ENCODE data around the gene TTYH2.

TTYH2 gene

DNA sequence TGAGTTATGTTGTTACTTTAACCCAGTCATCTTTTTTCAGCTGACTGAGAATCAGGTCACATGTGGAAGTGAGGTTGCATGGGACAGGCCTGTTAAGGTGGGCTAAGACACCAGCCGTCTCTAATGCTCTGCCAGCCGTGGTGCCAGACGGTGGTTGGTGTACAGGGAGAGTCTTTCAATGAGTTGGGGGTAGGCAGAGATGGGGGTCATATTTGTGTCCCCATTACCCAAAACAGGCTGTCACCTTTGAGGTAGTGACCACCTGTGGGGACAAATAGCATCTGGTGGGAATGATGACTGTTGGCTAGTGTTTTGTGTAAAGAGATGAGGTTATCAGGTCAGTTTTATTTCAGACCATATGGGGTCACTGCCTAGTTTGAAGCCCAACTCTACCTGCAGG lies 8.1 kb upstream of the TTYH2 start:
- DNase-seq (ENCODE audit: low read depth, low spot score): no peak
- in situ Hi-C loops (cut with HindIII; ENCODE audit: low sequenced_read_pairs): no loop called here
- peak overlapping the region; percentile 78 for H3K4me3 ChIP-seq (ENCODE audit: low read depth, low read length)
- TF ChIP-seq, protein P1, sequence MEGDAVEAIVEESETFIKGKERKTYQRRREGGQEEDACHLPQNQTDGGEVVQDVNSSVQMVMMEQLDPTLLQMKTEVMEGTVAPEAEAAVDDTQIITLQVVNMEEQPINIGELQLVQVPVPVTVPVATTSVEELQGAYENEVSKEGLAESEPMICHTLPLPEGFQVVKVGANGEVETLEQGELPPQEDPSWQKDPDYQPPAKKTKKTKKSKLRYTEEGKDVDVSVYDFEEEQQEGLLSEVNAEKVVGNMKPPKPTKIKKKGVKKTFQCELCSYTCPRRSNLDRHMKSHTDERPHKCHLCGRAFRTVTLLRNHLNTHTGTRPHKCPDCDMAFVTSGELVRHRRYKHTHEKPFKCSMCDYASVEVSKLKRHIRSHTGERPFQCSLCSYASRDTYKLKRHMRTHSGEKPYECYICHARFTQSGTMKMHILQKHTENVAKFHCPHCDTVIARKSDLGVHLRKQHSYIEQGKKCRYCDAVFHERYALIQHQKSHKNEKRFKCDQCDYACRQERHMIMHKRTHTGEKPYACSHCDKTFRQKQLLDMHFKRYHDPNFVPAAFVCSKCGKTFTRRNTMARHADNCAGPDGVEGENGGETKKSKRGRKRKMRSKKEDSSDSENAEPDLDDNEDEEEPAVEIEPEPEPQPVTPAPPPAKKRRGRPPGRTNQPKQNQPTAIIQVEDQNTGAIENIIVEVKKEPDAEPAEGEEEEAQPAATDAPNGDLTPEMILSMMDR (IDR thresholded peaks at IDR 0.05; ENCODE audit: low read depth, low read length): no peak

DNA sequence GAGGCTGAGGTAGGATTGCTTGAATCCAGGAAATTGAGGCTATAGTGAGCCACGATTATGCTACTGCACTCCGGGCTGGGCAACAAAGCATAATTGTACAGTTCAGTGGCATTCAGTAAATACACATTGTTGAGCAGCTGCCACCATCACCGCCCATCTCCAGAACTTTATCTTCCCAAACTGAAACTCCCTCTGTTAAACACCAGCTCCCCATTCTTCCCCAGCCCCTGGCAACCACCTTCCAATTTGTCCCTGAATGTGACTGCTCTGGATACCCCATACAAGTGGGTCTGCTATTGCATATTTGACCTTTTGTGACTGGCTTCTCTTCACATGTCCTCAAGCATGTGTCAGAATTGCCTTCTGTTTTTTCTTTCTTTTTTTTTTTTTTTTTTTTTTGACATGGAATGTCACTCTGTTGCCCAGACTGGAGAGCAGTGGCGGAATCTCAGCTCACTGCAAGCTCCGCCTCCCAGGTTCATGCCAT lies 7.0 kb upstream of the TTYH2 start:
- in situ Hi-C loops (cut with HindIII; ENCODE audit: low sequenced_read_pairs): no loop called here
- H3K4me3 ChIP-seq (ENCODE audit: low read depth, low read length): no peak overlapping the region
- no peak for DNase-seq (ENCODE audit: low read depth, low spot score)
- TF ChIP-seq, protein P1 (IDR thresholded peaks at IDR 0.05; ENCODE audit: low read depth, low read length): no peak

GRCh38 chr17:74210191-74211140 lies 2.9 kb upstream of the TTYH2 start:
- H3K4me3 ChIP-seq (ENCODE audit: low read depth, low read length): no peak overlapping the region
- in situ Hi-C loops (cut with HindIII; ENCODE audit: low sequenced_read_pairs): no loop called here
- TF ChIP-seq, protein P1 (IDR thresholded peaks at IDR 0.05; ENCODE audit: low read depth, low read length): peak; percentile 99
- DNase-seq (ENCODE audit: low read depth, low spot score): peak; percentile 61

GRCh38 chr17:74211141-74211911 lies 2.0 kb upstream of the TTYH2 start:
- in situ Hi-C loops (cut with HindIII; ENCODE audit: low sequenced_read_pairs): no loop called here
- DNase-seq (ENCODE audit: low read depth, low spot score): peak; percentile 26
- TF ChIP-seq, protein P1 (IDR thresholded peaks at IDR 0.05; ENCODE audit: low read depth, low read length): no peak
- no peak overlapping the region for H3K4me3 ChIP-seq (ENCODE audit: low read depth, low read length)

DNA sequence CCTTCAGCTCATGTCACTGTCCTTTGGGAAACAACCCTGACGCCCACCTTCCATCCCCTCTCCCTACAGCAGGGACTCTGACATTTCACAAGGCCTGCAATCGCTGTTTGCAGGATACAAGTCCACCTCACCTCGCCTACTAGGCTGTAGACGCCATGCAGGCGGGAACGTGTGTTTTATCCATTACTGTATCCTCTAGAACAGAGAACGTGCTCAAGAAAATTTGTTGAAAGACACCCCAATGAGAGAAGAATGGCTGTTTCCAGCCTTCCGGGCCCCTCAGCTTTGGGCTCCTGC lies 1.5 kb upstream of the TTYH2 start:
- in situ Hi-C loops (cut with HindIII; ENCODE audit: low sequenced_read_pairs): no loop called here
- TF ChIP-seq, protein P1 (IDR thresholded peaks at IDR 0.05; ENCODE audit: low read depth, low read length): no peak
- DNase-seq (ENCODE audit: low read depth, low spot score): no peak
- H3K4me3 ChIP-seq (ENCODE audit: low read depth, low read length): peak overlapping the region; percentile 59

DNA sequence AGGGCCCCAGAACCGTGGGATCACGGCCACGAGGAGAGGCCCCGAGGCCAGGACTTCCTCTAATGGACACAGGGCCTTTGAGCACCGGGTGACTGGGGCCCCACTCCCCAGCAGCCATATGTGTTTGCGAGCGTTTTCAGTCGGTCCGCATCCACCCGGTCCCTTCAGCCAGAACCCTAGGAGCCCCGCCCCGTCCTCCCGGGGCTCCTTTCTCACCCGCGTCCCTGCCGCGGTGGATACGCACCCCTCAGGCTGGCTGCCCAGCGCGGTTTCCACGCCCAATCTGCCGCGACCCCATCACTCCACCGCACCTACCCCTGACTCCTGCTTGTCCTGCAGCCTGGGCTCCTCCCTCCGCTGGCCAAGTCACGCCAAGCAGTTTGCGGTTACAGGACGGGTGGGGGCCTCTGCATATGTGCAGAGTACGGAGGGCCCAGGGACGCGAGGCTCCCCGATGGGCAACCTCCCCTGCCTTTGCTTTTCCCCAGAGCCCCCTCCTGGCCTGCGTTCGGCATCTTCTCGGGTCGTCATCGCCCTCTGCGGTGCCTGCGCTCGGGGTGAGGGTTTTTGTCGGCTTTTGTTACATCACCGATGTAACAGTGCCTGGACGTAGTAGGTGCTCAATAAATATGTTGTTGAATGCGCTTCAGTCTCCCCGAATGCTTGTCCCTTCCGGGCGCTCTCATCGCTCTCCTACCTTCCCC lies 1.0 kb upstream of the TTYH2 start:
- peak overlapping the region; percentile 59 for H3K4me3 ChIP-seq (ENCODE audit: low read depth, low read length)
- DNase-seq (ENCODE audit: low read depth, low spot score): no peak
- TF ChIP-seq, protein P1 (IDR thresholded peaks at IDR 0.05; ENCODE audit: low read depth, low read length): no peak
- in situ Hi-C loops (cut with HindIII; ENCODE audit: low sequenced_read_pairs): no loop called here

All from astrocyte of the spinal cord (primary cell).